HG02840 (cell line): Measurements from ENCODE around the gene SVOPL.
"Not testable (repeated sequence)": the region's sequence is repeated elsewhere in the genome, so short reads cannot be mapped to it uniquely, and the experiment has no call there.

Source experiments
- ATAC-seq: cut with Tn5 transposase; IDR thresholded peaks from one replicate; pipeline ENCODE4 v1.9.1; 2021; ENCODE audit warnings: mild to moderate bottlenecking, moderate library complexity, moderate number of reproducible peaks; ENCODE audit not compliant: unreplicated experiment, low FRiP score

Gene SVOPL

GRCh38 chr7:138700857-138701536, at the start of gene SVOPL:
TSS of gene SVOPL (minus strand) at chr7:138701362. CDS start at chr7:138679045, 22,317 bp downstream.
- ATAC-seq, result no peak

GRCh38 chr7:138750473-138750872, 49.3 kb upstream of the SVOPL start:
- no peak for ATAC-seq

- ATAC-seq, result no peak
These were observed 48.8 kb upstream of the SVOPL start for GRCh38 chr7:138749960-138750359.

GRCh38 chr7:138748666-138749065, 47.5 kb upstream of the SVOPL start:
- ATAC-seq, result no peak

- ATAC-seq, result no peak
These were observed 44.9 kb upstream of the SVOPL start for GRCh38 chr7:138746073-138746472.

GRCh38 chr7:138745189-138745588, 44.0 kb upstream of the SVOPL start:
- no peak for ATAC-seq

- no peak for ATAC-seq
These were observed 40.2 kb upstream of the SVOPL start for GRCh38 chr7:138741453-138741735.

- ATAC-seq, result no peak
These were observed 38.7 kb upstream of the SVOPL start for GRCh38 chr7:138739859-138740258.

- peak; percentile 74 for ATAC-seq
These were observed 37.6 kb upstream of the SVOPL start for GRCh38 chr7:138738551-138739335.

- no peak for ATAC-seq
These were observed 37.0 kb upstream of the SVOPL start for GRCh38 chr7:138738114-138738513.

- ATAC-seq, result no peak
These were observed 34.2 kb upstream of the SVOPL start for GRCh38 chr7:138735399-138735798.

GRCh38 chr7:138731733-138732132, 30.6 kb upstream of the SVOPL start:
- not testable (repeated sequence) for ATAC-seq

GRCh38 chr7:138729444-138729843, 28.3 kb upstream of the SVOPL start:
- ATAC-seq, result no peak

- no peak for ATAC-seq
These were observed 26.4 kb upstream of the SVOPL start for GRCh38 chr7:138727336-138728099.

GRCh38 chr7:138726288-138726687, 25.1 kb upstream of the SVOPL start:
- ATAC-seq, result no peak

- no peak for ATAC-seq
These were observed 19.1 kb upstream of the SVOPL start for GRCh38 chr7:138720286-138720685.

GRCh38 chr7:138716889-138717288, 15.7 kb upstream of the SVOPL start:
- no peak for ATAC-seq

- ATAC-seq, result no peak
These were observed 12.0 kb upstream of the SVOPL start for GRCh38 chr7:138713191-138713590.

GRCh38 chr7:138712652-138713051, 11.5 kb upstream of the SVOPL start:
- ATAC-seq, result no peak

- no peak for ATAC-seq
These were observed 9.6 kb upstream of the SVOPL start for GRCh38 chr7:138710536-138711385.
